HEK293T (cell line): ENCODE data around the gene ZNF556.

Source experiments
- BHLHE40 ChIP-seq: fragments of 450-650 bp; IDR thresholded peaks from 2 replicates; pipeline ENCODE4 v1.6.1; 2016; ENCODE audit warnings: mild to moderate bottlenecking, moderate library complexity, borderline replicate concordance
- ELF4 ChIP-seq: fragments of 450-650 bp; IDR thresholded peaks from 2 replicates; pipeline ENCODE4 v1.6.1; 2017; ENCODE audit warnings: antibody characterized with exemption
- FOXM1 ChIP-seq: fragments of 450-650 bp; IDR thresholded peaks from 2 replicates; pipeline ENCODE4 v1.6.1; 2017; ENCODE audit warnings: mild to moderate bottlenecking, borderline replicate concordance
- SP1 ChIP-seq: fragments of 450-650 bp; IDR thresholded peaks from 2 replicates; pipeline ENCODE4 v1.6.1; 2017
- TF ChIP-seq, protein P1 (sequence below): fragments of 450-650 bp; IDR thresholded peaks from 2 replicates; pipeline ENCODE4 v1.6.1; 2016

DNA sequence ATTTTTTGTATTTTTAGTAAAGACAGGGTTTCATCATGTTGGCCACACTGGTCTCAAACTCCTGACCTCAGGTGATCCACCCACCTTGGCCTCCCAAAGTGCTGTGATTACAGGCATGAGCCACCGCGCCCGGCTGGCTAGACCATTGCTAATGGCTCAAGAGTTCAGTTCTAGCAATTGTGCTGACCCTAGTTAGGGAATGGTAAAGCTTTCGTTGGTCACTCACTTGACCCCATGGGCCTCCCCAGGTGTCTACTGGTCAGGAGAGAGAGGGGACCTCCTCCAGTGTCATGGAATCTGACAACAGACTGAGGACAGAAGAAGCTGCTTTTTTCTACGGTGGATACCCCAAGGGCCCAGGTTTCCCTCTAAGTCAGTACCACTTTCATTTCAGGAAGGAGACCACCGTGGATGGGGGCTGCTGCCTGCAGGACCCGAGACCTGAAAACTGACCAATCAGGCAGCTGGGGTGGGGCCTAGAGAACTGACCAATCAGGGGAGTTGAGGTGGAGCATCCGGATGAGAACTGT lies 575 bp upstream of the ZNF556 start:
- TF ChIP-seq ELF4 (no peak), SP1 (no peak), FOXM1 (no peak), BHLHE40 (no peak)
- TF ChIP-seq, protein P1, sequence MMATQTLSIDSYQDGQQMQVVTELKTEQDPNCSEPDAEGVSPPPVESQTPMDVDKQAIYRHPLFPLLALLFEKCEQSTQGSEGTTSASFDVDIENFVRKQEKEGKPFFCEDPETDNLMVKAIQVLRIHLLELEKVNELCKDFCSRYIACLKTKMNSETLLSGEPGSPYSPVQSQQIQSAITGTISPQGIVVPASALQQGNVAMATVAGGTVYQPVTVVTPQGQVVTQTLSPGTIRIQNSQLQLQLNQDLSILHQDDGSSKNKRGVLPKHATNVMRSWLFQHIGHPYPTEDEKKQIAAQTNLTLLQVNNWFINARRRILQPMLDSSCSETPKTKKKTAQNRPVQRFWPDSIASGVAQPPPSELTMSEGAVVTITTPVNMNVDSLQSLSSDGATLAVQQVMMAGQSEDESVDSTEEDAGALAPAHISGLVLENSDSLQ = no peak; the same call in 1 of the 2 replicates
